Measurements from ENCODE around the gene JADE3.

GRCh38 chrX:46918434-46918833 lies 6.2 kb downstream of the JADE3 start:
- TF ChIP-seq CTCF (IDR thresholded peaks at IDR 0.05; ENCODE audit: insufficient read depth, low read length, poor library complexity, severe bottlenecking) (no peak), EZH2phosphoT487 (conservative IDR thresholded peaks at IDR 0.05; ENCODE audit: low read length) (no peak)
